A673 (cell line): ENCODE results near the gene EIF2B2.

Experiments
- CTCF ChIP-seq: fragments of 300-800, 200-600 bp; sonication (generic); conservative IDR thresholded peaks from 2 replicates; pipeline ENCODE4 v1.5.1; 2017; ENCODE audit warnings: low read depth, mild to moderate bottlenecking, antibody characterized with exemption, low read length, moderate library complexity, mixed read lengths
- EZH2 ChIP-seq: fragments of 200-600 bp; sonication (generic); IDR thresholded peaks from 2 replicates; pipeline ENCODE4 v1.6.1; 2017; ENCODE audit warnings: borderline replicate concordance, low read depth, mild to moderate bottlenecking, mixed read lengths, antibody characterized with exemption, low read length; ENCODE audit not compliant: poor library complexity, severe bottlenecking

- TF ChIP-seq CTCF (no peak), EZH2 (no peak)
Observed at GRCh38 chr14:75051556-75051899, 48.8 kb downstream of the EIF2B2 start.
